ENCODE measurements around the gene KIF7. TPM values are rescaled to one million over a fixed set of nuclear protein-coding genes. Genes with fewer than 3 reads are reported as not detected.
"Not testable (repeated sequence)": the region's sequence is repeated elsewhere in the genome, so short reads cannot be mapped to it uniquely, and the experiment has no call there.

Gene KIF7
- total RNA-seq, 2 donors from 2014 or later, result 2.9 to 7.6 TPM

DNA sequence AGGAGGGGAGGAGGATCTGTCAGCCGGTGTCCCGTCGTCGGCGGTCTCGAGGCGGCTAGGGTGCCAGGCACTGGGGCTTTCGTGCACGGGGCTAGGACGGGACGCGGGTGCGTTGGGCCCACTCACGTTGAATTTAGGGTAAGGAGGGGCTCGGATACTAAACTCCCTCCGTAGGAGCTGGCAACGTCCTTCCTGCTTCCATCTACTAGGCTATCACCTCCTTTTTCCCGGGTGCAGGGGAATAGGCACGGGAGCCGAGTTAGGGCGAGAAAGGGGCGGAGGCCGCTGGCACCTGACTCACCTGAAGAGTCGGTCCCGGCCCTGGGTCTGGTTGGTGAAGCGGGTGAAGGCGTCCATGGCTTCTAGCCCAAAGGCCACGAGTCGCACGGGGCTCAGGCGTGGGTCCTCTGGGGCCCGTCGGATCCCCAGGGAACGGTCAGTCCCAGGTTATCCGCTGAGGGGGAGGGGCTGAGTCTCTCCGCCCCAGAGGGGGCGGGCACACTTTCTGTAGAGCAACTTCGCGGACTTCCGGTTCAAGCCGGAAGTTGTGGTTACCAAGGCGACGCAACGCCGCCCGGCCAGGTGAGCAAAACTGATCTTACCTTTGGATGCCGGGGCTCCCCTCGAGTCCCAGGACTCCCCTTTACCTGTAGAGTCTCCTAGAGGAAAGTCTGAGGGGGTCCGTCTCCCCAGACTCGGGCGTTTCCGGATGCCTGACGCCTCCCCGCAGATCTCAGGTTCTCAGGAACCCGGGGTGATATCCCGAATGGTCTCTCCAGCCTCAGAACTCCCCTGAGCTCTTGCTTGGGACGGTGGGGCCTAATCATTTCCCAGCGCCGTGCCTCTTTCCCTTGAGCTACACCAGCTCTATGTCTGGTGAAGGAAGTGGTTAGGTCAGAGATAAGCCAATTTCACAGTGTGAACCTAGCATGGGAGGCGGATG lies 35.3 kb upstream of the KIF7 start, which contains the start of the genes PEX11A and WDR93:
TSS of gene PEX11A (minus strand) at position 479 of the 943 bp plus-strand sequence. CDS start at position 357, 122 bp downstream.
TSS of gene WDR93 (plus strand) at position 536 of the 943 bp plus-strand sequence. CDS start 10,936 bp downstream, outside the sequence.
- Histone ChIP-seq H3K9me3 (no peaks in the 10 kb centered on the region), H3K4me1 (peaks cover 0 to 11% of the 10 kb centered on the region in 2 donors), H3K36me3 (no peaks in the 10 kb centered on the region), H3K27ac (peak within 1 kb of the TSS; percentile 59 to 71), H3K27me3 (no peaks in the 10 kb centered on the region), H3K4me3 (peak within 1 kb of the TSS; percentile 63 to 66)
- TF ChIP-seq, protein P1, sequence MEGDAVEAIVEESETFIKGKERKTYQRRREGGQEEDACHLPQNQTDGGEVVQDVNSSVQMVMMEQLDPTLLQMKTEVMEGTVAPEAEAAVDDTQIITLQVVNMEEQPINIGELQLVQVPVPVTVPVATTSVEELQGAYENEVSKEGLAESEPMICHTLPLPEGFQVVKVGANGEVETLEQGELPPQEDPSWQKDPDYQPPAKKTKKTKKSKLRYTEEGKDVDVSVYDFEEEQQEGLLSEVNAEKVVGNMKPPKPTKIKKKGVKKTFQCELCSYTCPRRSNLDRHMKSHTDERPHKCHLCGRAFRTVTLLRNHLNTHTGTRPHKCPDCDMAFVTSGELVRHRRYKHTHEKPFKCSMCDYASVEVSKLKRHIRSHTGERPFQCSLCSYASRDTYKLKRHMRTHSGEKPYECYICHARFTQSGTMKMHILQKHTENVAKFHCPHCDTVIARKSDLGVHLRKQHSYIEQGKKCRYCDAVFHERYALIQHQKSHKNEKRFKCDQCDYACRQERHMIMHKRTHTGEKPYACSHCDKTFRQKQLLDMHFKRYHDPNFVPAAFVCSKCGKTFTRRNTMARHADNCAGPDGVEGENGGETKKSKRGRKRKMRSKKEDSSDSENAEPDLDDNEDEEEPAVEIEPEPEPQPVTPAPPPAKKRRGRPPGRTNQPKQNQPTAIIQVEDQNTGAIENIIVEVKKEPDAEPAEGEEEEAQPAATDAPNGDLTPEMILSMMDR (IDR thresholded peaks at IDR 0.05), result no peak
- DNase-seq (ENCODE audit: low spot score), result peak; percentile 69

DNA sequence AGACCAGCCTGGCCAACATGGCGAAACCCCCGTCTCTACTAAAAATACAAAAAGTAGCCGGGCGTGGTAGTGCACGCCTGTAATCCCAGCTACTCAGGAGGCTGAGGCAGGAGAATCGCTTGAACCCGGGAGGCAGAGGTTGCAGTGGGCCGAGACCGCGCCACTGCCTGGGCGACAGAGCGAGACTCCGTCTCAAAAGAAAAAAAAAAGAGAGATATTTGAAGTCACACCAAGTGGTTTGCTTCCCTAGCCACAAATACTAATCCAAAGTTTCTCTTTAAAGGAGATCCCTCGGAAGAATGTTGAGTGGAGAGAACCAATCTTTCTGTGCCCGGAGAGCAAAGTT lies 34.6 kb upstream of the KIF7 start:
- peak overlapping the region; percentile 59 to 71 for H3K27ac ChIP-seq
- not testable (repeated sequence) for H3K36me3 ChIP-seq; H3K27me3 ChIP-seq; DNase-seq (ENCODE audit: low spot score); H3K9me3 ChIP-seq
- H3K4me1 ChIP-seq, result peaks cover 0 to 11% of the 10 kb centered on the region in 2 donors
- peak overlapping the region; percentile 63 to 66 for H3K4me3 ChIP-seq

DNA sequence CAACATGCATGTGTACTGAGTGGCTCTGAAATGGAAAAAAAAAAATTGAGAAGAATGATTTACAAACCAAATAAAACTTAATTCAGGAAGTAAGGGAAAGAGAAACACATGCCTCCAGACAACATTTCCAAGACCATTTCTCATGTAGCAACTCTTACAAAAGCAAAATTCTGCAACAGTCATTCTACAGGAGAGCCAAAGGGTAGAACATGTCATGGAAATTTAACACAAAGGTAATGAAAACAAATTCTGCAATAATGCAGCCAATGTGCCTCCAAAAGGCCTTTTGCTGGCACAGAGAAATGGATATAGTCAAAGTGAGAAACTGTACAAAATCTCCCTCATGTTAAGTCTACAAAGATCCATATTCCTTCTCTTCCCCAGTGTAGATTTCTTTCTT lies 31.3 kb upstream of the KIF7 start:
- Histone ChIP-seq H3K27ac (no peak overlapping the region), H3K36me3 (no peaks in the 10 kb centered on the region), H3K4me1 (peaks cover 0 to 11% of the 10 kb centered on the region in 2 donors), H3K27me3 (no peaks in the 10 kb centered on the region), H3K9me3 (no peaks in the 10 kb centered on the region), H3K4me3 (no peak overlapping the region)
- TF ChIP-seq, protein P1 (IDR thresholded peaks at IDR 0.05), result no peak
- DNase-seq (ENCODE audit: low spot score), result no peak

DNA sequence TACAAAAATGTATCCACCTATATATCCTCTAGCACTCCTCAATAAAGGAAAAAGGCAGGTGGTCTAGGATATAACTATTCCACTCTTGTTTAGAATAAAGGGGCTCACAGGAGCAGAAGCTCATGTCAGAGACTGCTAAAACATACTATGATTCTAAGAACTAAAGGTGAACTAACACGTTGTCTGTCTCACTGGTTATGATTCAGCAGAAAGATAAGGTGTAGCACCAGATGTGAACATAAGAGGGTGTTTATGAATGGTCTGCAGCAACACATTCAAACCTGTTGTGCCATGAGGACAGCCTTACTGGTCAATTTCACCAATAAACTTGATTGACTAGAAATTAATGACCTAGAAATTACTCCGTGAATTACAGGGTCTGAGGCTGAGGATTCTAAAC lies 30.7 kb upstream of the KIF7 start:
- Histone ChIP-seq H3K9me3 (no peaks in the 10 kb centered on the region), H3K4me1 (peaks cover 0 to 14% of the 10 kb centered on the region in 2 donors), H3K27ac (no peak overlapping the region), H3K36me3 (no peaks in the 10 kb centered on the region), H3K4me3 (no peak overlapping the region), H3K27me3 (no peaks in the 10 kb centered on the region)
- TF ChIP-seq, protein P1 (IDR thresholded peaks at IDR 0.05), result no peak
- no peak for DNase-seq (ENCODE audit: low spot score)

DNA sequence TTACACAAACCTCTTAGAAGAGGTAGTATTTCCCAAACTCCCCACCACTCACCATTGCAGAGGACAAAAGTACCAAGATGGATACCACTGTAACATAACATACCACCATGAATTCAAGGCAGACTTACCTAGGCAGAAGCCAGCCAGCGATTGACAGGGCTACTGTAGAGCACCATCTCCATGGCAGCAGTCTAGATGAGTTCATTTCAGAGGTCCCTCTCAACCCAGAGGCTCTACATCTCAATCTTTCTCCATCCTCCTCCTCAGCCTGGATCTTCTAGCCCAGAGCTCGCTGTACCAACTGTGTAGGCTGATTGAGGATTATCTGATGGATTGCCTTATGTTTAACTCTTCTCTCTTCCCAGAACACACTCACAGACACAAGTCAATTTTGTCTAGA lies 25.9 kb upstream of the KIF7 start:
- Histone ChIP-seq H3K4me3 (no peak overlapping the region), H3K36me3 (no peaks in the 10 kb centered on the region), H3K4me1 (peaks cover 2 to 15% of the 10 kb centered on the region in 2 donors), H3K27me3 (no peaks in the 10 kb centered on the region), H3K27ac (peak overlapping the region; percentile 66 to 88), H3K9me3 (no peaks in the 10 kb centered on the region)
- no peak for DNase-seq (ENCODE audit: low spot score)
- TF ChIP-seq, protein P1 (IDR thresholded peaks at IDR 0.05), result no peak

DNA sequence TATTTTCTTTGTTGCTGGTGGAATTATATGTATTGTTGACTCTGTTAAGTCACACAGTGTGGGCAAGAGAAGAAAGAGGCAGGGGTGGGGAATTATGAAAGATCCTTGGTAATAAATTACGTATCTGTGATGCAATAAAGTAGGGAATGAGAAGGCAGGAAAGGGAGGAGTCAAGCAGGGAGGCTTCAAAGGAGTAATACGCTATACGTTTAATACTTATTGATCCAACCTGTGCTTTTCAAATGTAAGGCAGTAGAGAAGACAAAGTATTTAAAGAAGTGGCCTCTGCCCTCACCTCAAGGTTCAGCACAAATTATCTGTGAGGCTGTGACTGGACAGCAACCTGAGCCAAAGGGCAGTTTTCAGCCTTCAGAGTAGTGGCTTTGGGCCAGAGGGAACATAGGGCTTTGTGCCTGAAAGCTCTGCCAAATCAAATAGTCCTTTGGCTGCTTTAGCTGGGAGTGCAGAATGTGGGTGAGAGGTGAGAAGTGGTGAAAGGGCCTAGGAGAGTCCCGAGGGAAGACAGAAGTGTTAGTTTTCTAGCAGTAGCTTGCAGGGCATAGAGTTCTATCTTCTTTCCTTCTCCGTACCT lies 25.1 kb upstream of the KIF7 start:
- TF ChIP-seq, protein P1 (IDR thresholded peaks at IDR 0.05), result no peak
- Histone ChIP-seq H3K36me3 (no peaks in the 10 kb centered on the region), H3K27ac (peak overlapping the region; percentile 66 to 88), H3K4me3 (no peak overlapping the region), H3K4me1 (peaks cover 2 to 15% of the 10 kb centered on the region in 2 donors), H3K9me3 (no peaks in the 10 kb centered on the region), H3K27me3 (no peaks in the 10 kb centered on the region)
- DNase-seq (ENCODE audit: low spot score), result peak; percentile 87

All from right atrium auricular region (tissue), 2 donors.